Activated naive CD8-positive, alpha-beta T cell treated with anti-CD3 and anti-CD28 coated beads, Interleukin-2, amount 50 U/mL, for 24 hours (primary cell): Measurements from ENCODE around the gene DDX1.

Source experiments
- ATAC-seq: fragments of 150-1000 bp; cut with Tn5 transposase; one replicate; pipeline ENCODE4 v1.10.0; 2021
- DNase-seq: peaks from one replicate; pipeline ENCODE4 v3.0.0; 2021
- H3K27ac Mint-ChIP-seq: one replicate; pipeline ENCODE4 v1.8.0; 2021; ENCODE audit warnings: mild to moderate bottlenecking, mixed read lengths
- H3K27me3 Mint-ChIP-seq: one replicate; pipeline ENCODE4 v1.8.0; 2021; ENCODE audit warnings: mixed read lengths
- H3K36me3 Mint-ChIP-seq: one replicate; pipeline ENCODE4 v1.8.0; 2021; ENCODE audit warnings: low read depth, mixed read lengths
- H3K4me1 Mint-ChIP-seq: one replicate; pipeline ENCODE4 v1.8.0; 2021; ENCODE audit warnings: mixed read lengths
- H3K4me3 Mint-ChIP-seq: one replicate; pipeline ENCODE4 v1.8.0; 2021; ENCODE audit warnings: mild to moderate bottlenecking, moderate library complexity, mixed read lengths
- H3K9me3 Mint-ChIP-seq: one replicate; pipeline ENCODE4 v1.8.0; 2021; ENCODE audit warnings: mixed read lengths

The DDX1 gene

DNA sequence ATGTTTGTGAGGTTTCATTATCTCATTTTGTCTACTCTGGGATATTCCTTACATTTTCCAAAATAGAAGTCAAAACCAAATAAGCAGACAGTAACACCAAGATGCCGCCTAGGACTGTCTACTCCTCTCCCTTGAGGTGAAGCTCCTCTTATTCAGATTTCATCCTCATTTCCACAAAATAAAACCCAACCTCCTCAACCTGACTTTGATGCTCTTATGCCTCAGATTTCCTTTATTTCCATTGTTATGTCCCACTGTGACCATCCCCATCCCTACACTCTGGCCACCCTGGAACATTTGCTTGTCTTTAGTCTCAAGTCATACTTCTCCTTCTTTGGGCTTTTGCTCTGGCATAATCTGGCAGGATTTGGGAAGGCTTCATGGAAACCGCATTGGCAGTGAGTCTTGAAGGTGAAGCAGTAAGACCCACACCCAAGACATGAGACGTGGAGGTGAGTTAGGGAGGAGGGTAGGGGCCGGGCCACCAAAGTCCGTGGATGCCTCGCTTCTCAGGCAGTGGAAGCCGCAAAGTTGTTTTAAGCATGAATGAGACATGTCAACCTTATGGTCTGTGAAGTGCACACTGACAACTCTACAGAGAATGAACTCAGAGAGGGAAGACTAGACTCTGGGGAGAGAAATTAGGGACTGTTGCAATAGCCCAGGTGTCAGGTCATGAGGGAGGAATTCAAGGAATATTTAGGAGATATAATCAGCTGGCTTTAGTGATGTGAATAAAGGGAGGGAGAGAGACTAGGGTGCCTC is 63.6 kb downstream of the DDX1 start:
- Mint-ChIP-seq H3K27me3 (no peaks in the 10 kb centered on the region), H3K9me3 (no peaks in the 10 kb centered on the region), H3K27ac (no peak overlapping the region), H3K4me3 (no peak overlapping the region), H3K4me1 (no peaks in the 10 kb centered on the region), H3K36me3 (no peaks in the 10 kb centered on the region)
- no peak for ATAC-seq
- DNase-seq: no peak

DNA sequence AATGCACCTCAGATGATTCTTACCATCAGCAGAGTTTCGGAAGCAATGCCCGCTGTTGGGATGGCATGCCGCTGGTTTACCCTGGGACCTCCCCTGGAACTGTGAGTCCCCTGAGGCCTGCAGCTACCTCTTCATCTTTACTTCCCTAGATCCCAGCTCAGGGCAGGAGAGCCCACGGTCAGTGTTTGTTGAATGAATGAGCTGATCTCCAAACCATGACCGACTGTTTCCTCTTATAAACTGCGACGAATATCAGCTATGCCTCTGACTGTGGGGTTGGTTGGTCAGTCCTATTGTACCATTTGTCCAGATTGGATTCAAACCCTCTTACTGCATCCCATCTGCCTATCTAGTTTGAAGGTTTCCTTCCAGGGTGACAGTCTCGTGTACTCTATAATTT is 64.4 kb downstream of the DDX1 start:
- Mint-ChIP-seq H3K4me3 (no peak overlapping the region), H3K27me3 (no peaks in the 10 kb centered on the region), H3K4me1 (no peaks in the 10 kb centered on the region), H3K9me3 (no peaks in the 10 kb centered on the region), H3K36me3 (no peaks in the 10 kb centered on the region), H3K27ac (no peak overlapping the region)
- ATAC-seq: no peak
- no peak for DNase-seq

DNA sequence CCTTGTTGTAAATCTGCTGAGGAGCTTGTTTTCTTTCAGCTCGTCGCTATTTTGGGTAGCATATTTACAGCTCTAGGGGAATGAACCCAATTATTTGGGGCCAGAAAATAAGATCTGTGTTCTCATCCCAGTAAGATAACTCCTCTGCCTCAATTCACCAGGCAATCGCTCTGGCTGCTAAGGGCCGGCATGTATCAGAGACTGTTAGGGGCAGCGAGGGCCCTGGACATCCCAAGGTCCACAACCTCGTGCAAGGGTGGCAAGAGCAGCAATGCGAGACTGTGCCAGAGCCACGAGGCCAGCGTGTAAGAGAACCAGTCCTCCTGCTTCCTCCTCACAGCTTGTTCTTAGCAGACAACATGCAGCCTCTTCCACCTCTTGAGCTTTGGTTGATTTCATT is 66.1 kb downstream of the DDX1 start:
- Mint-ChIP-seq H3K9me3 (no peaks in the 10 kb centered on the region), H3K27me3 (no peaks in the 10 kb centered on the region), H3K36me3 (no peaks in the 10 kb centered on the region), H3K27ac (no peak overlapping the region), H3K4me1 (no peaks in the 10 kb centered on the region), H3K4me3 (no peak overlapping the region)
- ATAC-seq: no peak
- DNase-seq: no peak

DNA sequence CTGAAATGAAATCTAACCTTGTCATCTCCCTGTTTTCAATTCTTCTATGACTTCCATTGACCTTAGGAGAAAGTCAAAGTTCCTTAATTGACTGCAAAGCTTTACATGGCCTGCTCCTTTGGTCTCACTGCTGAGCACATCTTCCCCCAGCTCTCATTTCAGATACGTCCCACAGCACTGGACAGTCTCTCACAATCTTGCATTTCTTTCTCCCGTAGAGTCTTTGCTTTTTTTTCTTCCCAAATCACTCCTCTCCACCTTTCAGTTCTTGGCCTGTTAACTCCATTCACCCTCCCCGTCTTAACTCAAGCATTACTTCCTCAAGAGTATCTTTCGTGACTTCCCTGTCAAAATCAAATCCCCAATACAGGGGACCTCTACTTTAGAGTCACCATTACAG is 67.2 kb downstream of the DDX1 start:
- Mint-ChIP-seq H3K27ac (no peak overlapping the region), H3K9me3 (peaks cover 2% of the 10 kb centered on the region), H3K4me1 (no peaks in the 10 kb centered on the region), H3K4me3 (no peak overlapping the region), H3K27me3 (no peaks in the 10 kb centered on the region), H3K36me3 (no peaks in the 10 kb centered on the region)
- DNase-seq (no peak), ATAC-seq (no peak)

DNA sequence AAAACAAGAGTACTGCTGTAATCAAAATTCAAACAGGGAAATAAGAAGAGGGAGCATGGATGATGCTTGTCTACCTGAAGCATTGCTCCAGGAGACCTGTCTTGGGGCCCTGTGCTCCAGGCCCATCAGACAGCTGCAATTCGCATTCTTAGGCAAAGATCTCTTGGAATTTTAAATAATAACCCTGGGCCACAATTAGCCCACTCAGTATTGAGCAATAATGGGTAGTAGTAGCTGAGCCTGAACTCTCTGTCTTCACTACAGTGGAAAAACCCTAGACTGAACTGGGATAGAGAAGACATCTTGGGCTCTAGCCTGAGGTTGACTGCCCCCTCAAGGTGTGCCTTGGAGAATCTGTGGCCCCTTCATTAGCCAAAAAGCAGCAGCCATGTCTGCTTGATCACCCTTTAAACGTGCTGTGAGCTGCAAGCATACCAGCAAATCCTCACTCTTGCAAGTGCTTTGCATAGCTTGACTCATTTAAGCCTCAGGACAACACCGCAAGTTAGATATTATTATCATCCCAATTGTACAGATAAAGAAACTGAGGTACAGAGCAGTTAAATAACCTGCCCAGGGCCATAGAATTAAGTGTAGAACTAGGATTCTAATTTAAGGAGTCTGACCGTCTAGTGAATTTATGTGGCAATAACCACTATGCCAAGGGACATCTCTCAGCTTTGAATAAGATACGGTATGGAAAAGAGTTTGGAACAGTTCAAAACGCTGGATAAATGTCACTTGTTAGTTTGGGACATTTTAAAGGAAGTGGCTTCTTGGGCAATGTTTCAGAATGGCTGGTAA is 69.0 kb downstream of the DDX1 start:
- Mint-ChIP-seq H3K4me1 (no peaks in the 10 kb centered on the region), H3K4me3 (no peak overlapping the region), H3K27ac (no peak overlapping the region), H3K27me3 (no peaks in the 10 kb centered on the region), H3K9me3 (peaks cover 3% of the 10 kb centered on the region), H3K36me3 (no peaks in the 10 kb centered on the region)
- no peak for ATAC-seq
- DNase-seq: no peak

DNA sequence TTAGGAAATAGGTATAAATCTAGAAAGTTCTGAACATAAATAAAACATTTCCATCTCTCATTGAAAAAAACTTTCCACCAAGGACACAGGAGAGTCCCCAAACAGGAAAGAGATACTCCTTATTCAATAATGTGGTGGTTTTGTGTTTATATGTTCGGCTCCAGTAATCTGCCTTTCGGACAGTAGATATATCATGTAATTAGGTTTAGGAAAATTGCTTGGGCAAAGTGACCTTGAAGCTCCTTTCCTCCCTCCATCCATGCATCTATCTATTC is 69.6 kb downstream of the DDX1 start:
- H3K4me1 Mint-ChIP-seq: no peaks in the 10 kb centered on the region
- no peaks in the 10 kb centered on the region for H3K36me3 Mint-ChIP-seq
- no peaks in the 10 kb centered on the region for H3K27me3 Mint-ChIP-seq
- DNase-seq: no peak
- ATAC-seq: no peak
- peaks cover 3% of the 10 kb centered on the region for H3K9me3 Mint-ChIP-seq
- no peak overlapping the region for H3K4me3 Mint-ChIP-seq
- H3K27ac Mint-ChIP-seq: no peak overlapping the region

DNA sequence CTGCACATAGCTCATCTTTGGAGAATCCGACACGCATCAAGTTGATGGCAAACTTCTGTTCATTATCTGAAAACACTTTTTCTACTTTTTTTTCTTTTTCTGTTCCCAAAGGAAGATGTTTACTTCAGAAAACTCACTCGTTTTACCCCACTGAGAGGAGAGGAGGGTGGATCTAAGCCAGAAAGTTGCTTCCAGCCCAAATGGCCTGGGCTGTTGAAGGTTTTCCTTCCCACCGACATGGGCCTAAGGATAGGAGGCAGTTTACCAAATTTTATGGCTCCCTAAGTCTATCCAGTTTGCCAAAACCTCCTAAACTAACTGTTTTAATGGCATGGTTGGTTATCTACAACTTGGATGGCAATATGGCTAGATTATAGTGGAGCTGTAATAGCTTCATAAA is 70.4 kb downstream of the DDX1 start:
- Mint-ChIP-seq H3K4me3 (no peak overlapping the region), H3K27me3 (no peaks in the 10 kb centered on the region), H3K4me1 (no peaks in the 10 kb centered on the region), H3K36me3 (no peaks in the 10 kb centered on the region), H3K9me3 (peaks cover 3% of the 10 kb centered on the region), H3K27ac (no peak overlapping the region)
- no peak for DNase-seq
- ATAC-seq: no peak

DNA sequence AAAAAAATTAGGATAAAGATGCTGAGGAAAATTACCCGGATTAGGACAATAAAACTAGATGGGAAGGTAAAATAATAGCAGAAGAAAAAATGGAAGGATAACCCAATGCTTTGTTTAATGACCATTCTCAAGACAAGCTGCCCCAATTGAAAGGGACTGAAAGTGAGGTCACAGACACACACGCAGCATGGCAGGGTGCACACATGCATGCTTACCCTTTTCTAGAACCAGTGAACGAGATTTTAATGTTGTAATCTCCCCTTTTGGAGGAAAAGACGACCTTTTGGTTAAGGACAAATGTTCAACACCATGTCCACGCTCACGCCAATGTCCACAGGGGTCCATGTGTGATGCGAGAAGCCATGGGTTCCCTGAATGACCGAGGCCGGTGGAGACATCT is 70.9 kb downstream of the DDX1 start:
- no peaks in the 10 kb centered on the region for H3K36me3 Mint-ChIP-seq
- H3K27me3 Mint-ChIP-seq: no peaks in the 10 kb centered on the region
- DNase-seq (no peak), ATAC-seq (no peak)
- no peaks in the 10 kb centered on the region for H3K4me1 Mint-ChIP-seq
- peaks cover 3% of the 10 kb centered on the region for H3K9me3 Mint-ChIP-seq
- H3K4me3 Mint-ChIP-seq: no peak overlapping the region
- H3K27ac Mint-ChIP-seq: no peak overlapping the region

DNA sequence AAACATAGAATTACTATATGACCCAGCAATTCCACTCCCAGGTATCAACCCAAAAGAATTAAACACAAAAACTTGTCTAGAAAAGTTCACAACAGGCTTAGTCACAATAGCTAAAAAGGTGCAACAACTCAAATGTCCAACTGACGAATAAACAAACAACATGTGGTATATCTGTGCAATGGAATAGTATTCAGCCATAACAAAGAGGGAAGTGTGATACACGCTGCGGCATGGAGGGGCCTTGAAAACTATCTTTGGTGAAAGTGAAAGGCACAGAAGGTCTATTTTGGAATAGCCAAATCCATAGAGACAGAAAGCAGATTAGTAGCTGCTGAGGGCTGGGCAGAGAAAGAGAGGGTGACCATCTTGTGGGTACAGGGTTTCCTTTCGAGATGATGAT is 72.1 kb downstream of the DDX1 start:
- DNase-seq (no peak), ATAC-seq (no peak)
- H3K9me3 Mint-ChIP-seq: peaks cover 3% of the 10 kb centered on the region
- H3K27me3 Mint-ChIP-seq: no peaks in the 10 kb centered on the region
- no peak overlapping the region for H3K4me3 Mint-ChIP-seq
- no peaks in the 10 kb centered on the region for H3K36me3 Mint-ChIP-seq
- H3K27ac Mint-ChIP-seq: no peak overlapping the region
- no peaks in the 10 kb centered on the region for H3K4me1 Mint-ChIP-seq

DNA sequence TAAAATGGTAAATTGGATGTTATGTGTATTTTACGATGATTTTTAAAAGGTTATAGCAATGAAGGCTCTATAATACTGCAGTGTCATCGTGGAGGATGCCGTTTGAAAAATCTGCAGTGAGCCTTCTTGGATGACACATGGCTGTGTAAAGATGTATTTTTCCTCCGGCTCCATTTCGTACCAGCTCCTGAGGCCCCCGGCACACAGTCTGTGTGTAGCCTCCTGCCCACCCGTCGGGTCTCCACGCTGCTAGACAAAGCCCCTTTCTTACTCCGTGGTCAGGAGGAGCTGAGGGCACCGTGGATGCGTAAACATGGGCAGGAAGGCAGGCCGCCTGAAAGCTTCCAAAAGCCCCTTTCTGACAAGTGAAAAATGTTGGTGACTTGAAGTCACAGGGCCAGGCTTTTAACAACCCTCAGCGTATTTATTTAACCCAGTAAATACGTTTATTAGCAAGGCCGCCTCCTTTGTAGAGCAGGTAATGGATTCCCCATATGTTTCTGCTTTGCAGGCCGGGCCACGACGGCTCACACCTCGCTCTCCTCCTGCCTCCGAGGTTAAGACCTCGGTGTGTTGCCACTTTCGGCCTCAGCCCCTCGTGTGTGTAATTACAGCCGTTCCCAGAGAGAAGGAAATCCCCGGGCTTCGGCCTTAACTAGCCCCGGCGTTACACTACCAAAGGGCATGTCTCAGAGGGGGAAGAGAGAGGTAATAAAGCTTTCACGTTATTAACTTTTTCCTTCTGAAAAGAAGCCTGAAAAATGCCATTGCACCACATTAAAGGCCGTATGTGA is 72.8 kb downstream of the DDX1 start:
- Mint-ChIP-seq H3K36me3 (no peaks in the 10 kb centered on the region), H3K4me1 (no peaks in the 10 kb centered on the region), H3K27me3 (no peaks in the 10 kb centered on the region), H3K9me3 (peaks cover 3% of the 10 kb centered on the region), H3K27ac (no peak overlapping the region), H3K4me3 (no peak overlapping the region)
- DNase-seq (no peak), ATAC-seq (no peak)

DNA sequence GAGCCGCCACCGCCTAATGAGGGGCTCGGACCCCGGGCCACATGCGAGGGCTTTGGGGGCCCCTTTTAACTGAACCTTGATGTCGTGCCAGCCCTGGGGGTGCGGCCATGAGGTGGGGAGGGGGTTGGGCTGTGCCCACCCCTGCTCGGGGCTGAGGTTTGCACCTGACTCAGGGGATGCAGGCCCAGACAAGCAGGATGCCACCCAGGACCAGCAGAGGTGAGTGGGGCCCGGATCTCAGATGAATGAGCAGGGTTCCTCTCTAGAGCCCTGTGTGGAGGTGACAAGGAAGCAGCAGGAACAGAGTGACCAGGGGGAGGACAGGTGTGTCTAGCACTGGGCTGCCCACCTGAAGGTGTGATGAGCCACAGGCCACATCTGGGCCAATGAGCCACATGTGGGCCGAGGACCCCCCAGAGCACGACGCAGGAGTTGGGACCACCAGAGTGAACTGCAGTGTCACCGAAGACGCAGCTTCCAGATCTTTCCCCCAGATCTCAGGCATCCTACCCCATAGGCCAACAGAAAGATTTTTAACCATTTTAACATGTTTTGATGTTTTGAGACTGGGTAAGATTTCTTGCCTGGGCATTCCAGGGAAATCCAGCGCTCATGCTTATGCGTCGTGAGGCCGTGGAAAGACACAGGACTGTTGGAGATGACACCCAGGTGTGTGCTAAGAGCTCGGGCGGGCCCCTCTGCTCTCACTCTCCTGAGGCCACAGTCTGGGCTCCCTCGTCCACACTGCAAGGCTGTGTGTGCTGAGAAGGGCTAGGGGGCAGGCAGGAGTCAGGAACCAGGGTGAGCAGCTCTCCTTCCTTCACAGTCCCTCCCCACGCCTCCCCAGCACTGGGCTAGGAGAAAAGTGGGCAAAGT is 73.6 kb downstream of the DDX1 start:
- Mint-ChIP-seq H3K9me3 (peaks cover 3% of the 10 kb centered on the region), H3K27me3 (no peaks in the 10 kb centered on the region), H3K4me1 (no peaks in the 10 kb centered on the region), H3K4me3 (no peak overlapping the region), H3K36me3 (no peaks in the 10 kb centered on the region), H3K27ac (no peak overlapping the region)
- no peak for DNase-seq
- ATAC-seq: no peak

DNA sequence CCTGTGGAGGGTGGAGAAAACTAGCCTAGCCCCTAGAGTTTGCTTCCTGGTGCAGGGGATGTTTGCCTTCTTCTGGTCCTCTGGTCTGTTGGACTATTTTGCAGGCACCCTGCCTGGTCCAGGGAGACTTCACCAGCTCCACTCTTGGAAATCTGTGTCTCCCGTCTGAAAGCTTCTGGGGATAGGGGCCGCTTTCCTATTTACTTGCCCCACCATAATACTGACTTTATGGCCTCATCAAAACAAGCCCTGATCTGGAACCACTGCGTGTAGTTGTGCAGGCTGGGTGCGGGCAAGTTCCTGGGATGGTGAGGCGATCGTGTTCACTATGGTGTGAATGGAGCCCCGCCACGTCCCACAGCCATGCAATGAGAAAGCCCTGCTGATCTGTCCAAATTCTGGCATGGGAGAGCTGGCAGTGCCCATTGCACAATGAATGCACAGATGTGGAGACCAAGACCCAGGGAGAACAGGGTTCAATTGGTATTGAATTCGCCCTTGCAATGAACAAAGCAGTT is 74.3 kb downstream of the DDX1 start:
- no peak for ATAC-seq
- Mint-ChIP-seq H3K4me3 (no peak overlapping the region), H3K27me3 (no peaks in the 10 kb centered on the region), H3K9me3 (peaks cover 3% of the 10 kb centered on the region), H3K4me1 (no peaks in the 10 kb centered on the region), H3K36me3 (no peaks in the 10 kb centered on the region), H3K27ac (no peak overlapping the region)
- DNase-seq: no peak

DNA sequence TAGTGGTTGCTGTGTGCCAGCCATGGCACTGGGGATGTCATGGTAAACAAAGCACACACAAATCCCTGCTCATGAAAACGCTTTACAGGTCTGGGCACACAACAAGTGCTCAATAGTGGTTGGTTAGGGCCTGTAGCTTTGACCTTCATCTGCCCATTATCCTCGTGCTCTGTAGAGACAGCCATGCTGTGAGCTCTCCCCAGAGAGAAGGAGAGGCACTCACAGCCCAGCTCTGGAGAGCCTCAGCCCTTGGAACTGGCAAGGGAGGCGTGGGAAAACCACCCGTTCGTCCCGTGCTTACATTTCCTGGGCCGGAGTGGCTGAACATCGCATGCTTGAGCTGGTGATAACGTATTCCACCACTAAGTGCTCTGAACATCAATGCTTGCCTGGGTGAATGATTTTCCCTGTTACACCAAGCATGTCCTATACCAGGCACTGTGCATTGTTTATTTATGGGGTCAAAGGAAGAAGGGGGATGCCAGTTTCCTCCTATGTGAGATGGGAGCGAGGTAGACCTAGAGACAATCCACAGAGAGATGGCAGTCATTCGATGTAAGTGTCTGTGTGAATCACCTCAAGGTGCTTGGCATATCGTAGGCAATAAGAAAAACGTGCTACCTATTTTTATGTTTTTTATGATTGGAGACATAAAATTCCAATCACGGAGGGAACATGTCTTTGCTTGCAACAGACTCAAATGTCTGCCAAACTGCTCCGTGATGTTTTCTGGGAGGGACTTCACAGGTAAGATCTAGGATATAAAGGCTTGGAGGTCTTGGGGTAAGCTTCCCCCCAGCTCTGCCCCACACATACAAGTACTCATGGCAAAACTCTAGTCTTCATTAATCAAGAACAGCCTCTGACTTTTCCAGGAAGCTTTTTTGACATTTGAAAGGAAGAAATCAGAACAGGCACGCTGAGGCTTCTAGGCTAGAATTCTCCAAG is 75.5 kb downstream of the DDX1 start:
- H3K27ac Mint-ChIP-seq: no peak overlapping the region
- peaks cover 3% of the 10 kb centered on the region for H3K9me3 Mint-ChIP-seq
- ATAC-seq (no peak), DNase-seq (no peak)
- H3K36me3 Mint-ChIP-seq: no peaks in the 10 kb centered on the region
- H3K27me3 Mint-ChIP-seq: no peaks in the 10 kb centered on the region
- no peak overlapping the region for H3K4me3 Mint-ChIP-seq
- H3K4me1 Mint-ChIP-seq: no peaks in the 10 kb centered on the region
